Measurements from ENCODE around the gene IL33. TPM values are rescaled to one million over a fixed set of nuclear protein-coding genes. Genes with fewer than 3 reads are reported as not detected.

IL33 gene
- total and polyA plus RNA-seq, 2 experiments from 2014 or later: not detected

DNA sequence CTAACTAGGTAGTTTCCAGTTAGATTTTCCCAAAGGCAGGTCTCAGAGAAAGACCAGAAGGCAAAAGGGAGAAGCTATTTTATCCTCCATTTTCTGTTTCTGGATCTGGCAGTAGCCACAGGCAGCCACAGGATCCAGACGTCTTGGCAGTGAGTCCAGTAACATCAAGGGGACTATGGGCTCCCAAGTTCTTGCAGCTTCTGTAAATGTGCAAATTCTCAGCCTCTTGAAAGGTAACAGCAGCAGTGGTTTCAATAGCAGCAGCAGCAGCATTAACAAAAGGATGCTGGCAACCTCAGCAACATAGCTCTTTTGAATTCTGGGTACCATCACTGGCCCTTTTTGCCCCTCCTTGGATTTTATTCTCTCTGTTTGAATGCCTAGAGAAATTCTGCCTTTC, 27.1 kb upstream of the IL33 start (continued):
- TF ChIP-seq STAT1 (IDR thresholded peaks at IDR 0.05; ENCODE audit: unreplicated experiment) (no peak), CREB1 (CRISPR knock-in tag; IDR thresholded peaks at IDR 0.05; ENCODE audit: low read depth) (no peak)

DNA sequence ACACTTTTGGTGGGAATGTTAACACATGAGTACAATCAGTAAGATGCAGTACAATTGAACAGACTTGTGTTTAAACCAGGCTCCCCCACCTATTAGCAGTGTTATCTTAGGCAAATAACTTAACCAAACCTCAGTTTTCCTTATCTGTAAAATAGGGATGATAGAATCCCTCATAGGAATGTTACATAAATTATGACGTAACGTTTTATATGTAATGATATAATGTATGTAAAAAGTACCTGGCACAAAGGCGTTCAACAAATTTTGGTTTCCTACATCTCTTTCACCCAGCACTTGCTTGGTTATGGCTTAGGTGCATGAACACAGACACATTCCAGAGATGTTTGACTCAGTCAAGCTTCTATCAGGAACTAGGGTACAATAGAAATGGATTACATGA, 26.7 kb upstream of the IL33 start:
- Histone ChIP-seq H2AFZ (no peak overlapping the region), H3F3A (replicated peaks; ENCODE audit: low read depth) (no peaks in the 10 kb centered on the region), H4K20me1 (replicated peaks; ENCODE audit: insufficient read depth) (no peaks in the 10 kb centered on the region), H3K4me3 (no peak overlapping the region), H3K9me2 (ENCODE audit: insufficient read depth) (peaks cover 5% of the 10 kb centered on the region; the same call in 1 of the 2 replicates), H3K27me3 (ENCODE audit: insufficient read depth) (no peaks in the 10 kb centered on the region), H3K36me3 (ENCODE audit: insufficient read depth) (no peaks in the 10 kb centered on the region), H3K4me2 (no peak overlapping the region), H3K27ac (ENCODE audit: low read depth) (no peak overlapping the region), H3K79me2 (replicated peaks; ENCODE audit: insufficient read depth) (no peaks in the 10 kb centered on the region), H3K4me1 (ENCODE audit: insufficient read depth) (no peaks in the 10 kb centered on the region)
- Mint-ChIP-seq H3K27me3 (ENCODE audit: insufficient read depth, low read depth, poor library complexity) (peaks cover 6% of the 10 kb centered on the region), H3K9me3 (peaks cover 6% of the 10 kb centered on the region; the same call in 2 of the 3 replicates), H3K4me3 (no peak overlapping the region), H3K4me1 (peaks cover 6% of the 10 kb centered on the region; the same call in 2 of the 3 replicates), H3K27ac (no peak overlapping the region), H3K36me3 (ENCODE audit: low read depth) (no peaks in the 10 kb centered on the region)
- ATAC-seq: no peak
- TF ChIP-seq, protein P1, sequence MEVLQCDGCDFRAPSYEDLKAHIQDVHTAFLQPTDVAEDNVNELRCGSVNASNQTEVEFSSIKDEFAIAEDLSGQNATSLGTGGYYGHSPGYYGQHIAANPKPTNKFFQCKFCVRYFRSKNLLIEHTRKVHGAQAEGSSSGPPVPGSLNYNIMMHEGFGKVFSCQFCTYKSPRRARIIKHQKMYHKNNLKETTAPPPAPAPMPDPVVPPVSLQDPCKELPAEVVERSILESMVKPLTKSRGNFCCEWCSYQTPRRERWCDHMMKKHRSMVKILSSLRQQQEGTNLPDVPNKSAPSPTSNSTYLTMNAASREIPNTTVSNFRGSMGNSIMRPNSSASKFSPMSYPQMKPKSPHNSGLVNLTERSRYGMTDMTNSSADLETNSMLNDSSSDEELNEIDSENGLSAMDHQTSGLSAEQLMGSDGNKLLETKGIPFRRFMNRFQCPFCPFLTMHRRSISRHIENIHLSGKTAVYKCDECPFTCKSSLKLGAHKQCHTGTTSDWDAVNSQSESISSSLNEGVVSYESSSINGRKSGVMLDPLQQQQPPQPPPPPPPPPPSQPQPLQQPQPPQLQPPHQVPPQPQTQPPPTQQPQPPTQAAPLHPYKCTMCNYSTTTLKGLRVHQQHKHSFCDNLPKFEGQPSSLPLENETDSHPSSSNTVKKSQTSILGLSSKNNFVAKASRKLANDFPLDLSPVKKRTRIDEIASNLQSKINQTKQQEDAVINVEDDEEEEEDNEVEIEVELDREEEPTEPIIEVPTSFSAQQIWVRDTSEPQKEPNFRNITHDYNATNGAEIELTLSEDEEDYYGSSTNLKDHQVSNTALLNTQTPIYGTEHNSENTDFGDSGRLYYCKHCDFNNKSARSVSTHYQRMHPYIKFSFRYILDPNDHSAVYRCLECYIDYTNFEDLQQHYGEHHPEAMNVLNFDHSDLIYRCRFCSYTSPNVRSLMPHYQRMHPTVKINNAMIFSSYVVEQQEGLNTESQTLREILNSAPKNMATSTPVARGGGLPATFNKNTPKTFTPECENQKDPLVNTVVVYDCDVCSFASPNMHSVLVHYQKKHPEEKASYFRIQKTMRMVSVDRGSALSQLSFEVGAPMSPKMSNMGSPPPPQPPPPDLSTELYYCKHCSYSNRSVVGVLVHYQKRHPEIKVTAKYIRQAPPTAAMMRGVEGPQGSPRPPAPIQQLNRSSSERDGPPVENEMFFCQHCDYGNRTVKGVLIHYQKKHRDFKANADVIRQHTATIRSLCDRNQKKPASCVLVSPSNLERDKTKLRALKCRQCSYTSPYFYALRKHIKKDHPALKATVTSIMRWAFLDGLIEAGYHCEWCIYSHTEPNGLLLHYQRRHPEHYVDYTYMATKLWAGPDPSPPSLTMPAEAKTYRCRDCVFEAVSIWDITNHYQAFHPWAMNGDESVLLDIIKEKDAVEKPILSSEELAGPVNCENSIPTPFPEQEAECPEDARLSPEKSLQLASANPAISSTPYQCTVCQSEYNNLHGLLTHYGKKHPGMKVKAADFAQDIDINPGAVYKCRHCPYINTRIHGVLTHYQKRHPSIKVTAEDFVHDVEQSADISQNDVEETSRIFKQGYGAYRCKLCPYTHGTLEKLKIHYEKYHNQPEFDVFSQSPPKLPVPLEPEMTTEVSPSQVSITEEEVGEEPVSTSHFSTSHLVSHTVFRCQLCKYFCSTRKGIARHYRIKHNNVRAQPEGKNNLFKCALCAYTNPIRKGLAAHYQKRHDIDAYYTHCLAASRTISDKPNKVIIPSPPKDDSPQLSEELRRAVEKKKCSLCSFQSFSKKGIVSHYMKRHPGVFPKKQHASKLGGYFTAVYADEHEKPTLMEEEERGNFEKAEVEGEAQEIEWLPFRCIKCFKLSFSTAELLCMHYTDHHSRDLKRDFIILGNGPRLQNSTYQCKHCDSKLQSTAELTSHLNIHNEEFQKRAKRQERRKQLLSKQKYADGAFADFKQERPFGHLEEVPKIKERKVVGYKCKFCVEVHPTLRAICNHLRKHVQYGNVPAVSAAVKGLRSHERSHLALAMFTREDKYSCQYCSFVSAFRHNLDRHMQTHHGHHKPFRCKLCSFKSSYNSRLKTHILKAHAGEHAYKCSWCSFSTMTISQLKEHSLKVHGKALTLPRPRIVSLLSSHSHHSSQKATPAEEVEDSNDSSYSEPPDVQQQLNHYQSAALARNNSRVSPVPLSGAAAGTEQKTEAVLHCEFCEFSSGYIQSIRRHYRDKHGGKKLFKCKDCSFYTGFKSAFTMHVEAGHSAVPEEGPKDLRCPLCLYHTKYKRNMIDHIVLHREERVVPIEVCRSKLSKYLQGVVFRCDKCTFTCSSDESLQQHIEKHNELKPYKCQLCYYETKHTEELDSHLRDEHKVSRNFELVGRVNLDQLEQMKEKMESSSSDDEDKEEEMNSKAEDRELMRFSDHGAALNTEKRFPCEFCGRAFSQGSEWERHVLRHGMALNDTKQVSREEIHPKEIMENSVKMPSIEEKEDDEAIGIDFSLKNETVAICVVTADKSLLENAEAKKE (CRISPR knock-in tag; IDR thresholded peaks at IDR 0.05): no peak
- TF ChIP-seq STAT1 (IDR thresholded peaks at IDR 0.05; ENCODE audit: unreplicated experiment): no peak
- TF ChIP-seq, protein P2, sequence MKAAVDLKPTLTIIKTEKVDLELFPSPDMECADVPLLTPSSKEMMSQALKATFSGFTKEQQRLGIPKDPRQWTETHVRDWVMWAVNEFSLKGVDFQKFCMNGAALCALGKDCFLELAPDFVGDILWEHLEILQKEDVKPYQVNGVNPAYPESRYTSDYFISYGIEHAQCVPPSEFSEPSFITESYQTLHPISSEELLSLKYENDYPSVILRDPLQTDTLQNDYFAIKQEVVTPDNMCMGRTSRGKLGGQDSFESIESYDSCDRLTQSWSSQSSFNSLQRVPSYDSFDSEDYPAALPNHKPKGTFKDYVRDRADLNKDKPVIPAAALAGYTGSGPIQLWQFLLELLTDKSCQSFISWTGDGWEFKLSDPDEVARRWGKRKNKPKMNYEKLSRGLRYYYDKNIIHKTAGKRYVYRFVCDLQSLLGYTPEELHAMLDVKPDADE (IDR thresholded peaks at IDR 0.05): no peak
- DNase-seq (ENCODE audit: low spot score): no peak

Data from GM23338 (cell line).